Measurements from ENCODE around the gene MMS19.

Gene MMS19

GRCh38 chr10:97444212-97444611, 54.0 kb downstream of the MMS19 start:
- no peak for TF ChIP-seq CTCF (conservative IDR thresholded peaks at IDR 0.05; ENCODE audit: low read length)
- DNase-seq (ENCODE audit: low read depth): no peak
- H3K4me3 ChIP-seq (ENCODE audit: low read length): no peak overlapping the region

GRCh38 chr10:97442277-97442676, 55.9 kb downstream of the MMS19 start:
- TF ChIP-seq CTCF (conservative IDR thresholded peaks at IDR 0.05; ENCODE audit: low read length): no peak
- no peak overlapping the region for H3K4me3 ChIP-seq (ENCODE audit: low read length)
- DNase-seq (ENCODE audit: low read depth): no peak

GRCh38 chr10:97435211-97435610, 63.0 kb downstream of the MMS19 start:
- no peak overlapping the region for H3K4me3 ChIP-seq (ENCODE audit: low read length)
- no peak for DNase-seq (ENCODE audit: low read depth)
- no peak for TF ChIP-seq CTCF (conservative IDR thresholded peaks at IDR 0.05; ENCODE audit: low read length)

GRCh38 chr10:97434557-97434956, 63.7 kb downstream of the MMS19 start:
- no peak for DNase-seq (ENCODE audit: low read depth)
- H3K4me3 ChIP-seq (ENCODE audit: low read length): no peak overlapping the region
- TF ChIP-seq CTCF (conservative IDR thresholded peaks at IDR 0.05; ENCODE audit: low read length): no peak

- no peak for TF ChIP-seq CTCF (conservative IDR thresholded peaks at IDR 0.05; ENCODE audit: low read length)
- DNase-seq (ENCODE audit: low read depth): no peak
- H3K4me3 ChIP-seq (ENCODE audit: low read length): no peak overlapping the region
Observed at GRCh38 chr10:97434055-97434454, 64.2 kb downstream of the MMS19 start.

- peak overlapping the region; percentile 95 for H3K4me3 ChIP-seq (ENCODE audit: low read length)
- no peak for TF ChIP-seq CTCF (conservative IDR thresholded peaks at IDR 0.05; ENCODE audit: low read length)
- DNase-seq (ENCODE audit: low read depth): peak; percentile 80
Observed at GRCh38 chr10:97428572-97428981, 69.6 kb downstream of the MMS19 start.

- DNase-seq (ENCODE audit: low read depth): peak; percentile 59
- no peak for TF ChIP-seq CTCF (conservative IDR thresholded peaks at IDR 0.05; ENCODE audit: low read length)
- H3K4me3 ChIP-seq (ENCODE audit: low read length): peak overlapping the region; percentile 95
Observed at GRCh38 chr10:97427571-97428179, 70.5 kb downstream of the MMS19 start.
